ENCODE measurements around the gene SPANXN5.
"Not testable (repeated sequence)": the region's sequence is repeated elsewhere in the genome, so short reads cannot be mapped to it uniquely, and the experiment has no call there.

SPANXN5 gene

DNA sequence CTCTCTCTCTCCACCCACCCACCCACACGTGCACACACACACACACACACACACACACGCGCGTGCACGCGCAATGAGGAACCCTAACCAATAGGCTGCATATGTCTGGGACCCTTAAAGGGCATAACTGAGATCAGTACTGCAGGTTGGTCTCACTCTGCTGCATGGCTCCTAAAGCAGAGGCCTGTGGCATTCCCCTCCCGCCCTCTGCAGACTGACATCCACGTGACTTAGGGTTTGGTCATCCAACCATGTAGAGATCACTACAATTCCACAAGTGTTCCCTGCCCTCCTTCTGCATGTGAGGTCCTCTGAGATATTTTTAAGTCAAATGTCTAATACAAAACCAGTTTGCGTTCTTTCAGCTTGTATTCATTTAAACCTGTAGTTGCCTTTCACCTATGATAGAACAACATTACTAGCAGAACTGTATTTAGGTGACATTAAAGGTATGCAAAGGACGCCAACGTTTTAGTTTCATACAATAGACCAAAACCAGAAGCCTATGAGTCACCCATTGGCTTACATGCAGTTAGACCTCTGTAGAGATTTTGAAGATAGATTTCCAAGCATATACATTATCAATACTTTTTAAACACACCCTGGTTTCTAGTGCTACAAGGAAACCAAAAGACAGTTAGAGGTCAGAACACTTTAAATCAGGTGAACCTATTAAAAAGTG, 24.0 kb upstream of the SPANXN5 start:
- H3K27ac ChIP-seq (ENCODE audit: low read depth, low read length, poor library complexity, severe bottlenecking) = no peak overlapping the region
- H3K36me3 ChIP-seq (ENCODE audit: insufficient read depth, low read length) = no peaks in the 10 kb centered on the region
- no peaks in the 10 kb centered on the region for H3K27me3 ChIP-seq (ENCODE audit: insufficient read depth, low read length)
- no peak overlapping the region for H2AFZ ChIP-seq (ENCODE audit: low read length)
- no peaks in the 10 kb centered on the region for H3K79me2 ChIP-seq (ENCODE audit: insufficient read depth, low read length)
- no peak overlapping the region for H3K4me3 ChIP-seq (ENCODE audit: low read depth, low read length, poor library complexity, severe bottlenecking)
- no peaks in the 10 kb centered on the region for H3K4me1 ChIP-seq (ENCODE audit: insufficient read depth, low read length, severe bottlenecking)
- no peak overlapping the region for H3K9ac ChIP-seq (ENCODE audit: low read length)
- H4K20me1 ChIP-seq (ENCODE audit: insufficient read depth, low read length) = no peaks in the 10 kb centered on the region
- no peaks in the 10 kb centered on the region for H3F3A ChIP-seq (ENCODE audit: insufficient read depth, low read length)
- TF ChIP-seq, protein P1, sequence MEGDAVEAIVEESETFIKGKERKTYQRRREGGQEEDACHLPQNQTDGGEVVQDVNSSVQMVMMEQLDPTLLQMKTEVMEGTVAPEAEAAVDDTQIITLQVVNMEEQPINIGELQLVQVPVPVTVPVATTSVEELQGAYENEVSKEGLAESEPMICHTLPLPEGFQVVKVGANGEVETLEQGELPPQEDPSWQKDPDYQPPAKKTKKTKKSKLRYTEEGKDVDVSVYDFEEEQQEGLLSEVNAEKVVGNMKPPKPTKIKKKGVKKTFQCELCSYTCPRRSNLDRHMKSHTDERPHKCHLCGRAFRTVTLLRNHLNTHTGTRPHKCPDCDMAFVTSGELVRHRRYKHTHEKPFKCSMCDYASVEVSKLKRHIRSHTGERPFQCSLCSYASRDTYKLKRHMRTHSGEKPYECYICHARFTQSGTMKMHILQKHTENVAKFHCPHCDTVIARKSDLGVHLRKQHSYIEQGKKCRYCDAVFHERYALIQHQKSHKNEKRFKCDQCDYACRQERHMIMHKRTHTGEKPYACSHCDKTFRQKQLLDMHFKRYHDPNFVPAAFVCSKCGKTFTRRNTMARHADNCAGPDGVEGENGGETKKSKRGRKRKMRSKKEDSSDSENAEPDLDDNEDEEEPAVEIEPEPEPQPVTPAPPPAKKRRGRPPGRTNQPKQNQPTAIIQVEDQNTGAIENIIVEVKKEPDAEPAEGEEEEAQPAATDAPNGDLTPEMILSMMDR (IDR thresholded peaks at IDR 0.05; ENCODE audit: low read length) = no peak
- TF ChIP-seq EZH2 (IDR thresholded peaks at IDR 0.05; ENCODE audit: borderline replicate concordance, low read length) = no peak
- H3K9me3 ChIP-seq (ENCODE audit: low read length) = no peaks in the 10 kb centered on the region
- H3K9me2 ChIP-seq (ENCODE audit: low read depth, low read length) = no peaks in the 10 kb centered on the region
- H3K4me2 ChIP-seq (ENCODE audit: low read length) = no peak overlapping the region

DNA sequence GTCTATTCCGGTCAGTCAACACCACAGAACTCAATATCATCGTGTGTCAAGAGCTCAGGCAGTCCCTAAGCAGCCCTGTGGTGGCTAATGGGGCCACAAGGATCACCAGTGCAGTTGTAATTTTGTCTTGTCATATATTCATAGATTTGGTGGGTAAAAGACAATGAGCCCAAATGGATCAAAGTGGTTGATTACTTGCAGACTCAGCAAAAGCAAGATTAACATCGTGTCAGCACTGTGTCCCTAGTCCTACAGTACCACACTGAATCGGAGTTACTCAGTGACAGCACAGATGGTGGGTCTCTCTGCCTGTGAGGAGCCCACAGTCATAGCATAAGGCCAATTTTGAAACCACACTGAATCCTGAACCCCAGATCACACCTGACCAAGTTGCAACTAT, 22.6 kb upstream of the SPANXN5 start:
- no peaks in the 10 kb centered on the region for H3K36me3 ChIP-seq (ENCODE audit: insufficient read depth, low read length)
- H2AFZ ChIP-seq (ENCODE audit: low read length) = no peak overlapping the region
- H3F3A ChIP-seq (ENCODE audit: insufficient read depth, low read length) = no peaks in the 10 kb centered on the region
- no peak overlapping the region for H3K4me2 ChIP-seq (ENCODE audit: low read length)
- no peaks in the 10 kb centered on the region for H3K27me3 ChIP-seq (ENCODE audit: insufficient read depth, low read length)
- H3K4me1 ChIP-seq (ENCODE audit: insufficient read depth, low read length, severe bottlenecking) = no peaks in the 10 kb centered on the region
- no peak overlapping the region for H3K9ac ChIP-seq (ENCODE audit: low read length)
- no peaks in the 10 kb centered on the region for H3K9me2 ChIP-seq (ENCODE audit: low read depth, low read length)
- no peak overlapping the region for H3K27ac ChIP-seq (ENCODE audit: low read depth, low read length, poor library complexity, severe bottlenecking)
- no peaks in the 10 kb centered on the region for H4K20me1 ChIP-seq (ENCODE audit: insufficient read depth, low read length)
- H3K9me3 ChIP-seq (ENCODE audit: low read length) = no peaks in the 10 kb centered on the region
- H3K4me3 ChIP-seq (ENCODE audit: low read depth, low read length, poor library complexity, severe bottlenecking) = no peak overlapping the region
- no peak for TF ChIP-seq EZH2 (IDR thresholded peaks at IDR 0.05; ENCODE audit: borderline replicate concordance, low read length)
- TF ChIP-seq, protein P1 (IDR thresholded peaks at IDR 0.05; ENCODE audit: low read length) = no peak
- no peaks in the 10 kb centered on the region for H3K79me2 ChIP-seq (ENCODE audit: insufficient read depth, low read length)

DNA sequence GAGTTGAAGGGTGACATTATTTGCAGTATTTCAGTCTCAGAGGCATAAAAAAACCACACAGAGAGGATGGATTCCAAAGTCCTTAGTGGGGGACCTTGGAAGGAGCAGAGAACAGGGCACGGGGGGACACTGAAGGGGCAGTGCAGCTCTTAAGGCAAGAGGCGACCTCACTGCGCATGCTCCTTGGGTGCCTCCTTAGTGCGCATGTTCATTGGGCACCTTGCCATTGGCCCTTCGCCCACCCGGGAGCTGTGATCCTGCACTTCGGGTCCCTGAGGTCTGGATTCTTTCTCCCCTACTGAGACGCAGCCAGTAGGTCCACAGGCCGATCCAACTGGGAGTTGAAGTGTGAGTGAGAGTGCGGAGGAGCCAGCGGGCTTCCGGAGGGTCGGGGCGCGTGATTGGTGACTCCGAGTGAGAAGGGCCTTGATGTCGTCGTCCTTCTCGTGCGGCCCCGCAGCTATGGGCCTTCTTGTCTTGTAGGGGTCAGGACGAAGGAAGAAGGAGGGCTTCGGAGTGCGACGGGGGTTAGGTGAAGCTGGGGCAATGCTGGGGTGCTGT, 13.9 kb upstream of the SPANXN5 start, which contains the start of gene XAGE5:
Gene XAGE5, plus strand, starts transcription at position 223 of the 561 bp plus-strand sequence. CDS start 1,280 bp downstream, outside the sequence.
- Histone ChIP-seq H3K9me3 (ENCODE audit: low read length) (no peaks in the 10 kb centered on the region), H3K9me2 (ENCODE audit: low read depth, low read length) (no peaks in the 10 kb centered on the region), H3F3A (ENCODE audit: insufficient read depth, low read length) (no peaks in the 10 kb centered on the region), H3K27ac (ENCODE audit: low read depth, low read length, poor library complexity, severe bottlenecking) (no peak within 1 kb of the TSS), H2AFZ (ENCODE audit: low read length) (no peak within 1 kb of the TSS), H4K20me1 (ENCODE audit: insufficient read depth, low read length) (no peaks in the 10 kb centered on the region), H3K4me1 (ENCODE audit: insufficient read depth, low read length, severe bottlenecking) (no peaks in the 10 kb centered on the region), H3K9ac (ENCODE audit: low read length) (no peak within 1 kb of the TSS), H3K27me3 (ENCODE audit: insufficient read depth, low read length) (no peaks in the 10 kb centered on the region), H3K36me3 (ENCODE audit: insufficient read depth, low read length) (no peaks in the 10 kb centered on the region), H3K79me2 (ENCODE audit: insufficient read depth, low read length) (no peaks in the 10 kb centered on the region), H3K4me2 (ENCODE audit: low read length) (no peak within 1 kb of the TSS), H3K4me3 (ENCODE audit: low read depth, low read length, poor library complexity, severe bottlenecking) (no peak within 1 kb of the TSS)
- TF ChIP-seq EZH2 (IDR thresholded peaks at IDR 0.05; ENCODE audit: borderline replicate concordance, low read length) = no peak
- TF ChIP-seq, protein P1 (IDR thresholded peaks at IDR 0.05; ENCODE audit: low read length) = no peak

DNA sequence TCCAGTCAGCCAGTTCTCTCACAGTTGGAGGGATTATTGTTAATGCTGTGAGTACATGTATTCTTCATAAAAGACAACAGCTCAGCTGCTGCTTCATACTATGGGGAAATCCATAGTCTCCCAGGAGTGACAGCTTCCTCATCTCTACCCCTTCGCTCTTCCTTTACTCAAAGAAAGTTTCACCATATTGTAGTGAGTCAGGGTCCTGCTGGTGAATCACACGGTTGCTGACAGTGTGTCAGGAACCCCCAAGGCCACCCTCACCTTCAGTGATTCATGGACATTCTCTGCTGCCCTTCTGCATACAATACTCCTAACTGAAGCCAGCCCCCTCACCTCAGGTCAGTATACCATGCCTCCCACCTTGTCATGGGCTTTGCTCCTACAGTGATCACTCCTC, 7.6 kb upstream of the SPANXN5 start:
- not testable (repeated sequence) for H3K9me2 ChIP-seq (ENCODE audit: low read depth, low read length); H3K27me3 ChIP-seq (ENCODE audit: insufficient read depth, low read length); H4K20me1 ChIP-seq (ENCODE audit: insufficient read depth, low read length); H3K79me2 ChIP-seq (ENCODE audit: insufficient read depth, low read length); H3F3A ChIP-seq (ENCODE audit: insufficient read depth, low read length); H3K9me3 ChIP-seq (ENCODE audit: low read length); H3K4me2 ChIP-seq (ENCODE audit: low read length); H2AFZ ChIP-seq (ENCODE audit: low read length); H3K27ac ChIP-seq (ENCODE audit: low read depth, low read length, poor library complexity, severe bottlenecking); H3K36me3 ChIP-seq (ENCODE audit: insufficient read depth, low read length); H3K4me3 ChIP-seq (ENCODE audit: low read depth, low read length, poor library complexity, severe bottlenecking); H3K9ac ChIP-seq (ENCODE audit: low read length); H3K4me1 ChIP-seq (ENCODE audit: insufficient read depth, low read length, severe bottlenecking)

DNA sequence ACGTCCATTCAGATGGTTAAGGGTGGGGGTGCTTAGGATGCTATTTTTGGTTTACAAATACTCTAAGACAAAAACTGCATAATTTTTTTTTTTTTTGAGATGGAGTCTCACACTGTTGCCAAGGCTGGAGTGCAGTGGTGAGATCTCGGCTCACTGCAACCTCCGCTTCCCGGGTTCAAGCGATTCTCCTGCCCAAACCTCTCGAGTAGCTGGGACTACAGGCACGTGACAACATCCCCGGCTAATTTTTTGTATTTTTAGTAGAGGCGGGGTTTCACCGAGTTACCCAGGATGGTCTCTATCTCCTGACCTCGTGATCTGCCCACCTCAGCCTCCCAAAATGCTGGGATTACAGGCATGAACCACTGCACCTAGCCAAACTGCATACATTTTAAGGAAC, 23.7 kb downstream of the SPANXN5 start:
- H3K27me3 ChIP-seq (ENCODE audit: insufficient read depth, low read length); H2AFZ ChIP-seq (ENCODE audit: low read length); H3K4me1 ChIP-seq (ENCODE audit: insufficient read depth, low read length, severe bottlenecking); H3K4me2 ChIP-seq (ENCODE audit: low read length); H3K27ac ChIP-seq (ENCODE audit: low read depth, low read length, poor library complexity, severe bottlenecking); H3K9me3 ChIP-seq (ENCODE audit: low read length); H3K9me2 ChIP-seq (ENCODE audit: low read depth, low read length); H3K9ac ChIP-seq (ENCODE audit: low read length); H3K79me2 ChIP-seq (ENCODE audit: insufficient read depth, low read length); H3K4me3 ChIP-seq (ENCODE audit: low read depth, low read length, poor library complexity, severe bottlenecking); H4K20me1 ChIP-seq (ENCODE audit: insufficient read depth, low read length); H3K36me3 ChIP-seq (ENCODE audit: insufficient read depth, low read length); H3F3A ChIP-seq (ENCODE audit: insufficient read depth, low read length): not testable (repeated sequence)

Measured in OCI-LY1 (cell line).